H9 (cell line): ENCODE data around the gene CCDC40. TPM values are rescaled to one million over a fixed set of nuclear protein-coding genes. Genes with fewer than 3 reads are reported as not detected.

ENCODE experiments used
- DNase-seq: peaks from one replicate; pipeline ENCODE4 v3.0.0-alpha.2; 2017
- H2AFZ ChIP-seq: one replicate; pipeline ENCODE4 v1.6.1; 2013; ENCODE audit warnings: mild to moderate bottlenecking, low read length, control low read depth, moderate library complexity
- H2AK5ac ChIP-seq: 2 replicates; pipeline ENCODE4 v1.6.1; 2013; ENCODE audit warnings: low read length, control low read depth, mixed read lengths; ENCODE audit not compliant: insufficient read length
- H2BK120ac ChIP-seq: one replicate; pipeline ENCODE4 v1.6.1; 2013; ENCODE audit warnings: low read depth, mild to moderate bottlenecking, low read length, control low read depth, inconsistent platforms; ENCODE audit not compliant: poor library complexity, severe bottlenecking
- H2BK12ac ChIP-seq: 2 replicates; pipeline ENCODE4 v1.6.1; 2013; ENCODE audit warnings: low read length, control low read depth, mixed read lengths, low read depth; ENCODE audit not compliant: insufficient read length
- H2BK15ac ChIP-seq: 2 replicates; pipeline ENCODE4 v1.6.1; 2013; ENCODE audit warnings: low read depth, low read length, control low read depth
- H2BK20ac ChIP-seq: one replicate; pipeline ENCODE4 v1.6.1; 2013; ENCODE audit warnings: low read depth, mild to moderate bottlenecking, low read length, control low read depth, inconsistent platforms; ENCODE audit not compliant: poor library complexity, severe bottlenecking
- H2BK5ac ChIP-seq: 2 replicates; pipeline ENCODE4 v1.6.1; 2013; ENCODE audit warnings: low read length, control low read depth, mixed read lengths; ENCODE audit not compliant: insufficient read length
- H3K14ac ChIP-seq: 2 replicates; pipeline ENCODE4 v1.6.1; 2013; ENCODE audit warnings: low read length, control low read depth; ENCODE audit not compliant: insufficient read depth
- H3K18ac ChIP-seq: 2 replicates; pipeline ENCODE4 v1.6.1; 2013; ENCODE audit warnings: low read depth, mild to moderate bottlenecking, mixed read lengths, low read length, control low read depth; ENCODE audit not compliant: insufficient read length
- H3K23ac ChIP-seq: 2 replicates; pipeline ENCODE4 v1.6.1; 2013; ENCODE audit warnings: low read length, control low read depth, mixed read lengths, low read depth; ENCODE audit not compliant: insufficient read length
- H3K23me2 ChIP-seq: 2 replicates; pipeline ENCODE4 v1.6.1; 2013; ENCODE audit warnings: low read depth, mild to moderate bottlenecking, mixed read lengths, low read length, control low read depth; ENCODE audit not compliant: insufficient read length, poor library complexity, severe bottlenecking
- H3K27ac ChIP-seq: 2 replicates; pipeline ENCODE4 v1.5.1; 2013; ENCODE audit warnings: low read length, control low read depth, mixed read lengths, low read depth; ENCODE audit not compliant: insufficient read length
- H3K27me3 ChIP-seq: 2 replicates; pipeline ENCODE4 v1.6.1; 2013; ENCODE audit warnings: low read length, control low read depth, inconsistent platforms; ENCODE audit not compliant: insufficient read depth
- H3K4ac ChIP-seq: 2 replicates; pipeline ENCODE4 v1.6.1; 2013; ENCODE audit warnings: low read depth, mild to moderate bottlenecking, control low read depth, inconsistent platforms, low read length, moderate library complexity
- H3K4me1 ChIP-seq: 2 replicates; pipeline ENCODE4 v1.6.1; 2013; ENCODE audit warnings: low read length, control low read depth, inconsistent platforms; ENCODE audit not compliant: insufficient read depth
- H3K4me2 ChIP-seq: 2 replicates; pipeline ENCODE4 v1.6.1; 2013; ENCODE audit warnings: low read length, control low read depth, mixed read lengths; ENCODE audit not compliant: insufficient read length, insufficient read depth
- H3K56ac ChIP-seq: 2 replicates; pipeline ENCODE4 v1.6.1; 2013; ENCODE audit warnings: low read depth, mild to moderate bottlenecking, mixed read lengths, low read length, control low read depth; ENCODE audit not compliant: insufficient read length
- H3K79me1 ChIP-seq: 2 replicates; pipeline ENCODE4 v1.6.1; 2013; ENCODE audit warnings: low read depth, mild to moderate bottlenecking, moderate library complexity, low read length, control low read depth, inconsistent platforms; ENCODE audit not compliant: insufficient read depth, poor library complexity, severe bottlenecking
- H3K79me2 ChIP-seq: 2 replicates; pipeline ENCODE4 v1.6.1; 2013; ENCODE audit warnings: low read length, control low read depth, inconsistent platforms; ENCODE audit not compliant: insufficient read depth
- H3K9ac ChIP-seq: 2 replicates; pipeline ENCODE4 v1.6.1; 2013; ENCODE audit warnings: low read length, control low read depth, mixed read lengths; ENCODE audit not compliant: insufficient read length; ENCODE audit errors: extremely low read depth
- H3K9me3 ChIP-seq: one replicate; pipeline ENCODE4 v1.6.1; 2013; ENCODE audit warnings: low read depth, low read length, inconsistent platforms; ENCODE audit not compliant: control insufficient read depth
- H3T11ph ChIP-seq: one replicate; pipeline ENCODE4 v1.6.1; 2013; ENCODE audit warnings: mild to moderate bottlenecking, low read length, control low read depth, inconsistent platforms
- H4K20me1 ChIP-seq: one replicate; pipeline ENCODE4 v1.6.1; 2013; ENCODE audit not compliant: control insufficient read depth, insufficient read length, insufficient read depth
- H4K5ac ChIP-seq: 2 replicates; pipeline ENCODE4 v1.6.1; 2013; ENCODE audit warnings: low read depth, mild to moderate bottlenecking, mixed read lengths, low read length, control low read depth; ENCODE audit not compliant: insufficient read length
- H4K8ac ChIP-seq: replicated peaks from 2 replicates; pipeline ENCODE4 v1.6.1; 2013; ENCODE audit warnings: low read length, control low read depth, mixed read lengths, low read depth; ENCODE audit not compliant: insufficient read length
- H4K91ac ChIP-seq: 2 replicates; pipeline ENCODE4 v1.6.1; 2013; ENCODE audit warnings: low read depth, mild to moderate bottlenecking, moderate library complexity, mixed read lengths, low read length, control low read depth; ENCODE audit not compliant: insufficient read length
- H3K27ac Mint-ChIP-seq, 3 experiments: 2 replicates in 2 of 3; 3 replicates in 1 of 3; pipeline ENCODE4 v1.8.0; 2020 to 2021; ENCODE audit warnings: mixed read lengths in 3 of 3, mild to moderate bottlenecking in 1 of 3, moderate library complexity in 1 of 3
- H3K27me3 Mint-ChIP-seq: 2 replicates; pipeline ENCODE4 v1.8.0; 2021; ENCODE audit warnings: low read depth, mild to moderate bottlenecking, moderate library complexity, mixed read lengths
- H3K36me3 Mint-ChIP-seq, 3 experiments: 2 replicates in 2 of 3; 3 replicates in 1 of 3; pipeline ENCODE4 v1.8.0; 2020 to 2021; ENCODE audit warnings: low read depth in 3 of 3, mixed read lengths in 3 of 3; ENCODE audit not compliant: insufficient read depth in 1 of 3
- H3K4me1 Mint-ChIP-seq, 2 experiments: 2 replicates each; pipeline ENCODE4 v1.8.0; 2020; ENCODE audit warnings: mixed read lengths in 2 of 2
- H3K4me3 Mint-ChIP-seq, 2 experiments: 2 replicates in 1 of 2; 3 replicates in 1 of 2; pipeline ENCODE4 v1.8.0; 2020 to 2021; ENCODE audit warnings: mild to moderate bottlenecking in 2 of 2, mixed read lengths in 2 of 2, moderate library complexity in 1 of 2
- H3K9me3 Mint-ChIP-seq, 2 experiments: 2 replicates in 1 of 2; 3 replicates in 1 of 2; pipeline ENCODE4 v1.8.0; 2020; ENCODE audit warnings: mild to moderate bottlenecking in 2 of 2, mixed read lengths in 2 of 2, moderate library complexity in 1 of 2
- WGBS: extraction: QIAGEN DNeasy Blood & Tissue Kit; methylation state at CpG from one replicate; pipeline ENCODE4 v1.1.7; 2013; ENCODE audit warnings: missing lambda C conversion rate, low lambda C conversion rate, mixed read lengths; ENCODE audit not compliant: insufficient read length; ENCODE audit errors: extremely low coverage; 5-methylcytosine and 5-hydroxymethylcytosine counted together
- total RNA-seq: library from RNA; stranded (reverse); gene quantifications from 2 replicates; pipeline ENCODE4 v1.2.1, GENCODE V29; 2021
- TF ChIP-seq, protein P1 (sequence below): fragments of 200-600 bp; sonication (generic); conservative IDR thresholded peaks from 3 replicates; pipeline ENCODE4 v1.8.0; 2021; ENCODE audit warnings: antibody characterized with exemption, mild to moderate bottlenecking

CCDC40 gene
- total RNA-seq, 1 experiment from 2014 or later, result 8.9 TPM

DNA sequence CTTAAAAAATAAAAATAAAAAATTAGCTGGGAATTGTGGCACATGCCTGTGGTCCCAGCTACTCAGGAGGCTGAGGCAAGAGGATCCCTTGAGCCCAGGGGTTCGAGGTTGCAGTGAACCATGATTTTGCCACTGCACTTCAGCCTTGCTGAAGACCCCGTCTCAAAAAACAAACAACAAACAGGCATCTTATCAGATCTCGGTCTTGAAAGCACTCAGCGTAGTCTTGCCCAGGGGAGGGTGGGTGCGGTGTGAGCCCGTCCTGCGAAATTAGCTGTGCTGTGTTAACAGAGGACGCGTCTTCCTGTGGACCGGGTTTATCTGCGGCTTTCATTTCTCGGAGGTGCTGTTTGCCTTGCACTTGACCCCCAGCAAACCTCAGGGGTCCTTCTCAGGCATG, 70.3 kb downstream of the CCDC40 start:
- Histone ChIP-seq H2AFZ (no peak overlapping the region), H3K4me2 (no peak overlapping the region), H3K56ac (no peak overlapping the region), H3K23ac (no peak overlapping the region), H4K91ac (no peak overlapping the region), H3K9me3 (no peaks in the 10 kb centered on the region), H2AK5ac (no peak overlapping the region), H4K20me1 (no peaks in the 10 kb centered on the region), H3K23me2 (peaks cover 6% of the 10 kb centered on the region), H3K9ac (no peak overlapping the region), H3K79me2 (no peaks in the 10 kb centered on the region), H3K18ac (no peak overlapping the region), H4K8ac (no peak overlapping the region), H2BK15ac (no peak overlapping the region), H2BK20ac (no peak overlapping the region), H3K27ac (no peak overlapping the region), H3K27me3 (no peaks in the 10 kb centered on the region; the same call in 1 of the 2 replicates), H4K5ac (no peak overlapping the region), H3K14ac (no peak overlapping the region), H2BK12ac (no peak overlapping the region), H2BK120ac (no peak overlapping the region), H3K4me1 (peaks cover 5% of the 10 kb centered on the region; the same call in 1 of the 2 replicates), H3K4ac (no peak overlapping the region), H2BK5ac (no peak overlapping the region), H3K79me1 (no peaks in the 10 kb centered on the region), H3T11ph (no peak overlapping the region)
- no peak for DNase-seq
- Mint-ChIP-seq H3K4me1 (peaks cover 21 to 33% of the 10 kb centered on the region in 2 experiments), H3K27me3 (no peaks in the 10 kb centered on the region; the same call in 1 of the 2 replicates), H3K4me3 (no peak overlapping the region), H3K36me3 (peaks cover 0 to 7% (median 0%) of the 10 kb centered on the region in 3 experiments; a peak in 3 of 7 replicates), H3K9me3 (no peaks in the 10 kb centered on the region), H3K27ac (peak overlapping the region in 1 of 3 experiments; percentile 44; a peak in 1 of 7 replicates)
- no CpG with 5 or more reads among the region's 12 CpGs for WGBS
- TF ChIP-seq, protein P1, sequence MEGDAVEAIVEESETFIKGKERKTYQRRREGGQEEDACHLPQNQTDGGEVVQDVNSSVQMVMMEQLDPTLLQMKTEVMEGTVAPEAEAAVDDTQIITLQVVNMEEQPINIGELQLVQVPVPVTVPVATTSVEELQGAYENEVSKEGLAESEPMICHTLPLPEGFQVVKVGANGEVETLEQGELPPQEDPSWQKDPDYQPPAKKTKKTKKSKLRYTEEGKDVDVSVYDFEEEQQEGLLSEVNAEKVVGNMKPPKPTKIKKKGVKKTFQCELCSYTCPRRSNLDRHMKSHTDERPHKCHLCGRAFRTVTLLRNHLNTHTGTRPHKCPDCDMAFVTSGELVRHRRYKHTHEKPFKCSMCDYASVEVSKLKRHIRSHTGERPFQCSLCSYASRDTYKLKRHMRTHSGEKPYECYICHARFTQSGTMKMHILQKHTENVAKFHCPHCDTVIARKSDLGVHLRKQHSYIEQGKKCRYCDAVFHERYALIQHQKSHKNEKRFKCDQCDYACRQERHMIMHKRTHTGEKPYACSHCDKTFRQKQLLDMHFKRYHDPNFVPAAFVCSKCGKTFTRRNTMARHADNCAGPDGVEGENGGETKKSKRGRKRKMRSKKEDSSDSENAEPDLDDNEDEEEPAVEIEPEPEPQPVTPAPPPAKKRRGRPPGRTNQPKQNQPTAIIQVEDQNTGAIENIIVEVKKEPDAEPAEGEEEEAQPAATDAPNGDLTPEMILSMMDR, result no peak
